GM19043 (cell line): Measurements from ENCODE around the gene BMP7.

Experiments
- ATAC-seq: cut with Tn5 transposase; IDR thresholded peaks from one replicate; pipeline ENCODE4 v1.9.1; 2021; ENCODE audit warnings: low read depth; ENCODE audit not compliant: unreplicated experiment

BMP7 gene

DNA sequence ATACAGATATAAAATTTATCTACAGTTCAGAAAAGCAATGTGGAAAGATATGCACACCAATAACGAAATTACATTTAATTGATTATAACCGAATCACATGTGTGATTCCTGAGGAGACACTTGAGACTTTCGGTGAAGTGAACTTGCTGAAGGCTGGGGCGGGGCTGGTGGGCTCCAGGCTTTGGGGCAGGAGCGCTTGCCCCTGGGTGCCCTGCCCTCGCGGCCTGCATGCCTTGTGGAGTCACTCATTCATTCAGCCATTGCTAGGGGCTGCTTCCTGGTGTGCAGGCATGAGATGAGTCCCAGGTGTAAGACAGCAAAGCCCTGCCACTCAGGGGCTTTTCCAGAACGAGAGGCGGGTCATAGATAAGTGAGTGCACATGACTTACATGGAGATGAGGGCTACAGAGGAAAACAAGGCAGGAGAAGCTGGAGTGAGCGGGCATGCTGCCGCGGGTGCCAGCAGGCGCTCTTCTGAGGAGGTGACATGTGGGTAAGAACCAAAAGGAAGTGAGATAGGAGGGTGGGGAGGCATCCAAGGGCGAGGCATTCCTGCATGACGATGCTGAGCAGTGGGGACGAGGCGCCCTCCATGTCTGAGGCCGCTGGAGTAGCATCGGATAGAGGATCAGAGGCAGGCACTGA lies 88.7 kb downstream of the BMP7 start:
- ATAC-seq, result no peak

DNA sequence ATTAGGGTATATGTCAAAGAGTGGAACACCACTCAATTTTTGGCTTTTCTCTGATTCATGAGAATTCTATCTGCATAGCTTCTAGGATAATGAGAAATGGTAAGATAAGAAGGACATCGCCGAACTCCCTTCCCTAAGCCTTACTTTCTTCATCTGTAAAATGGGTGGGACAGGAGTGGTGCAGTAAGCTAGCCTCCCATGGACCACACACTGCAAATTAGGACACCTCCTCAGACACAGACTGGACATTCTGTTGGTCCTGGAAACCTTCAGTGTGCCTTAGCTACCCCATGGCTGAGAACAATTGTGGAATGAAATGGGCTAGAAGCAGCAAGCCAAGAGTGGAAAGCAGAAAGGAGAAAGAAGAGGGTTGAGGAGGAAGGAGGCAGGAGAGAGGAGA lies 89.6 kb downstream of the BMP7 start:
- ATAC-seq, result no peak

DNA sequence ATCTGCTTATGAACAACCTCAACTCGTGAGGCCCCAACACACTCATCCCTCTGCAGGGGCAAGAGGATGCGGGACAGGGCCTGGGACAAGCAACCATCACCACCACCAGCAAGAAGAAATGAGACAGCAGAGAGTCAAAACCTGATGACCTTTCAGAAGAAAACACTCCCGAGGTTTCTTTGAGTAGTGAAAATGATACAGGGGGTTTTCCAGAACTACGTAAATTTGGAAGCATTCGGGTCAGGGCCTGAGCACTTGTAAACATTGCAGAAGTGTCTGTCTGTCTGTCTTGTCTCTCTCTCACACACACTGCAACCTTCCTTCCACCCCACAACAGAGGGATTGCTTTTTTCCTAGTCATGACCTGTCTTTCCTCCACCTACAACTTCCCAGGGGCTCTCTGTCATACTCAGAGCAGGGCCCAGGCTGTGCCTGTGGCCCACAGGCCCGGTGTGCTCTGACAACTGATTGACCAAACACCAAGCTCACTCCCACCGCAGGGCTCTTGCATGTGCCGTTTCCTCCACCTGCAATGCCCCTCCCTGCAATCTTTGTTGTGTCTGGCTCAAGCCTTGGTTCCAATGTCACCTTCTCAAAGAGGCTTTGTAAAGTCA lies 90.9 kb downstream of the BMP7 start:
- ATAC-seq, result no peak

DNA sequence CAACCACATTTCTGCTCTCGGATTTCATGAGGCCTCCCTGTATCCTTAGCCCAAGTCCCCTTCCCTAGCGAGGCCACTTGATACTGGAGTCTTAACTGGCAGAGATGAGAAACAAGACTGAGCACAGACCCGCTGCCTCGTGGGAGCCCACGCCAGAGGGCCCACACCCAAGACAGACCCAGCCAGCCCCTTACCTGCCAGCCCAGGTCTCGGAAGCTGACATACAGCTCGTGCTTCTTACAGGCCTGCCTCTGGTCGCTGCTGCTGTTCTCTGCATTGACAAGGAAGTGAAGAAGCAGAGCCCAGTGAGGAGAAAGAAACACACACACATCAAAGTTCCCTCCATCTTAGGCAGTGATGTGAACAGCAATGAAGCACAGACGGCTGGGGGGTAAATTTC lies 91.7 kb downstream of the BMP7 start:
- no peak for ATAC-seq

DNA sequence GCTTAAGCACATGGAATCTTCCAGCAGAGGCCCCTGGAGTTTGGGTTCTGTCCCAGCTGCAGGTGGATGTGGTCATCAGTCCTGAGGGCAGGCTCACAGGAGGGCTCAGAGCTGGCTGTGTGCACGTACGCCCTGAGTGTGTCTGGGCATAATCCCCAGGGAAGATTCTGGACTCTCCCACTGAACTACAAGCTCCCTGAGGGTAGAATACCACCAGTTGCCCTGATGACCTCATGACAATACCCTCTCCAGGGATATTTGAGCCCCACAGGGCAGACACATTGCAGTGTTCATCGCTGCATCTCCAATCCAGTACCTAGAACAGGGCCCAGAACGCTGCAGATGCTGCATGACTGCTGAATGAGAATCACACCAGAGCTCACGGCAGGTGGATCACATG lies 92.5 kb downstream of the BMP7 start:
- ATAC-seq, result no peak

DNA sequence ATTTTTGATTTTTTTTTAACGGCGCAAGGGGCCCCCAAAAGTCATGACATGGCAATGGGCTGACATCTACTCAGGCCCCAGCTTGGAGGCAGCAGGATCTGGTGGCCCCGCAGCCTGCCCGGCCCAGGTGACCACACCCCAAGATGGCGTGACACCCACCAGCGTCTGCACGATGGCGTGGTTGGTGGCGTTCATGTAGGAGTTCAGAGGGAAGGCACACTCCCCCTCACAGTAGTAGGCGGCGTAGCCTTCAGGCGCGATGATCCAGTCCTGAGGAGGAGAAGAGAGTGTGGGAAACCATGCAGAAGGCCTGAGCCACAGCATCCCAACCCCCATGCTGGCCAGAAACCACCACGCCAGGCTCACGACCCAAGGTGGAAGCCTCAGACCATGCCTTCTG lies 93.4 kb downstream of the BMP7 start:
- no peak for ATAC-seq

DNA sequence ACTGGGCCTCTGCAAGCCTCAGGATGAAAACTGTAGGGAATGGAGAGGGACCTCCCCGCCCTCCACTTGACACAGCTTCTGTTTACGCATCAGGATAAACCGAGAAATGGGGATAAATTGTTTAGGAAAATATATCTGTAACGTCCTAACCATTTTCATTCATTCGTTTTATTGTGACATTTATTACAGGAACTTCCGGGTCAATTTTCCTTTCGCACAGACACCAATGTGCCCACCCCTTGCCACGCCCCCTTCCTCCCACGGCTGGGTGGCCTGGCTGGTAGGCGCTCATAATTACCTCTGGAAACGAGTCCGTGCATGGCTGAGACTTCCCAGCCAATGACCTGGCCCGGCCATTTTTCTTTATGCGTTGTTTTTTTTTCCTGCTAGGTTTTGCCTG lies 96.1 kb downstream of the BMP7 start:
- no peak for ATAC-seq

DNA sequence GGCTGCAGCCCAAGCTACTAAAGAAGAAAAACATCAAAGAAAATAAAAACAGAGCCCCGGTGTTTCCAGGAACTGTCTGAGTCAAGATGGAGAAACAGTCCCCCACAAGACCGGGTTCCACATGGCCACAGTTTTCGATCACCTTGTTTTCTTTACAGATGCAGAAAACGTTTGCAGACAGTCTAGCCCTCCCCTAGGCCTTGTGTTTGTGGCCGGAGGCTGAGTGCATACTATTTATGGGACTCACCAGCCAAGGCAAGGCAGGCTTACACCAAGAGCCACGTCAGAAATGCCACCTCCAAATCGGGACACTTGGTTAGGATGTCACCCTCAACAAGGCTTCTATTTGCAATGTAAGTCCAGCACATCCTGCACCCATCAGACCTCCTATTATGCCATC lies 97.3 kb downstream of the BMP7 start:
- ATAC-seq, result no peak

DNA sequence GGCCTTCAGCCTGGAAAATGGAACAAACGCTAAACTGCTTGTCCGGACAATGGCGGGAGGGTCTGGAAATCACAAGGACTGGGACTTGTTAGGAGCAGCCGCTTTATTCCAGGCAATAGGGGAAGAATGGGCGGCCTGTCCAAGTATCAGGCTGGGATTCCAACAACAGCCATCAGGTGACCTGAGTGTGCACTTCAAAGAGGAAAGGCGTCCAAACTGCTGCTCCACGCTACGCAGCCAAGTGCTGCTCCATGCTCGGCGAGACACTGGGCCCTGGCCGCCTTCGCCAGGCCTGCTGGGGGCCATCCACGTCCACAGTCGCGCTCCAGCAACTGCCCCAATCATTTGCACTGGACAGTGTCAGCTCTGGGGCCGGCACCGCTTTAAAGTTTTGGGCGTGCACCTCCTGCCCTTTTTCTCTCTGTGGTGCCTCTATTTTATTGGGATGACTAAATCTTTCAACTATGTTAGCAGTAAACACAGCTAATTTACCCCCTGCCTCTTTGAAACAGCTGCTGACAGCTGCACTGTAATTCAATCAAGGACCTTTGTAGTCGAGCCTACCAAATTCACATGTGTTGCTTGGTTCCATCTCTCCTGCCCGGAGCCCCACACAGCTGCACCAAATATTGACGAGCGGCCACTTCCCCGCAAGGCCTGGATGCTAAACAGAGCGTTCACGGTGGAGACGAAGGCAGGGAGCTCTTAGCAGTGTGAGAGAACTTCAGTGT lies 98.3 kb downstream of the BMP7 start:
- no peak for ATAC-seq

DNA sequence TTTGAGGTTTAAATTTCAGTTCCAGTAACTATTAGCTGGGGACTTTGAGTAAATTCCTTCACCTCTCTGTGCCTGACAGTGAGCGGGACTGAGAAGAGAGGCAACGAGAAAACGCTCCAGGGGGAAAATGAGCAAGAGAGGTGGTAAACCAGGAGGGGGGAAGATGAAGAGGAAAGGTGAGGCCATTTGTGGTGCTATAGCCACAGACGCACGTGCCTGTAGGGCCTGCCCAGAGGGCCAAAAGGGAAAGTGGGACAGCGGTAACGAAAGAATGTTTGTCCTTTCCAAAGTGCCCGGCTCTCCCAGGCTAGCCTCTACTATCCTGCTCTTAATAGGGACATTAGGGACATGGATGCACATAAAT lies 99.2 kb downstream of the BMP7 start:
- no peak for ATAC-seq

DNA sequence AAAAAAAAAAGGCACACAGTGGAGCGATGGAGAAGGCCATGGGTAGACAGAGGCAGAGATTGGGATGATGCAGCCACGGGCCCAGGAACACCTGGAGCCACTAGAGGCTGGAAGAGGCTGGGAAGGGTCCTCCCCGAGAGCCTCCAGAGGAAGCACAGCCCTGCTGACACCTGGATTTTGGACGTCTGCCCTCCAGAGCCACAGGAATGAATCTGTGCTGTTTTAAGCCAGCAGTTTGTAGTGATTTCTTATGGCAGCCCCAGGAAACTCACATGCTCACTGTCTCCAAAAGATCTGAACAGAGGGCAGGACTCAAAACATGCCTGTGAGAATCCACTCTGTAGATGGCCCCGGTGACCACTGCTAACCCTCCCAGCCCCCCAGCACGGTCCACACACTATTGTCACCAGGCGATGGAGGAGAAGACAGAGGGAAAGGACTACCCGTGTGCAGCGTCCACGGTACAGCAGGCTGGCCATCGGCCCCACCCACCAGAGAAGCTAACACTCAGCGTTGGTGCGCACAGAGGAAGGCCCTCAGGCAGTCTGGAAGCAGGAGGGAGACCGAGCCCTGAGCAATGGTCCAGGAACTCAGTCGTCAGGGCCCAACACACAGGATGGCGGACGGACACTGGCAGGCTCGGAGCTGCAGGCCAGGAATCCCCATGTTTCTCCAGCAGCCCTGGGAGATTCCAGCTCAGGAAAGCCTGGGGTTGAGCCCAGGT lies 99.7 kb downstream of the BMP7 start:
- ATAC-seq, result no peak

DNA sequence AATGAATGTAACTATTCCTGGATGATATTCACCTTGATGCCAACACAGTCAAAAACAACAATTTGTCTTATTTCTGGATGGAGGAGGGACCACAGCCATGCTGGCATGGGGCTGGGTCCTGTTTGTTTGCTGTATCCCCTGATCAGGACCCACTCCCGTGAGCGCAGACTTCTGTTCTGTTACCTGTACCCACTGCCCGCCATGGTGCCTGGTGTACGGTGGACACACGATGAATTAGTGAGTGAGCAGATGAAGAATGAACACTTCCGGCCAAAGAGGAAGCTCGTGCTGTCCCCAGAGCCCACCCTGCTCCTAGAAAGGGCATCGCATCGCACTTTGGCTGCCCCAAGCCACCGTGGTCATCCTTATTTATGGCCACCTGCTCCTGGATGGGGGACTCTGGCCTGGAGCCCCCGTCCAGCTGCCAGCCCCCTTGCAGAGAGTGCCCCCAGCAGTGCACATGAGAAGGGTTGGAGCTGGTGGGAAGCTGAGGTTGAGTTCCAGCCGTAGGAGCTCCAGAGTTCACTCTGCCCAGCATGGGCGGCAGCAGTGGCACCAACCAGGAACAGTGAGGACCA lies 100.9 kb downstream of the BMP7 start:
- no peak for ATAC-seq

DNA sequence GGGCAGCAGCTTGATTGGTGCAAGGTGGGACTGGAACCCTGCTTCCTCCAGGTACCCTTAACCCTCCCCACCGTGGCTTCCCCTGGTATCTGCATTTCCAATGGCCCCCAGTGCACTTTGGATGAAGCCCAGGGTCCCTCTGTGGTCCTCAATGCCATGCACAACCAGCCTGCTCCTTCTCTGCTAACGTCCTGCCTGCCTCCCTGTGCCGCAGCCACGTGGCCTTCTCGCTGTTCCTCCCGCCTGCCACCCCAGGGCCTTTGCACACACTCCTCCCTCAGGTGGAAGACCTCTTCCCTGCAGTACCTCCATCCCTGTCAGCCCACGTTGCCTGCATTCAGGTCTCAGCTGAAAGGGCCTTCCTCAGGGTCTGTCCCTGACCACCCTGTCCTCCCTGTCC lies 101.6 kb downstream of the BMP7 start:
- no peak for ATAC-seq

DNA sequence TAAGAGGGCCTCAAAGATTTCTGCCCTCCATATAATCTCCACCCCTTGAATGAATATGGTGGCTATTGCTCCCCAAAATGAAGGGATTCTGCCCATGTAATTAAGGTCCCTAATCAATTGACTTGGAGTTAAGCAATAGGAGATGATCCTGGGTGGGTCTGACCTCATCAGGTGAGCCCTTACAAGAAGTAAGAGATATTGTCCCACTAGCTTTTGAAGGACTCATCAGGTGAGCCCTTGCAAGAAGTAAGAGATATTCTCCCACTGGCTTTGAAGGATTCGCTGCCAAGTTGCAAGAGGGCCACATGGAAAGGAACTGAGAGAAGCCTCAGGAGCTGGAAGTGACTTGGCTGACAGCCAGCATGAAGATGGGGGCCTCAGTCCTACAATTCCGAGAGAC lies 103.4 kb downstream of the BMP7 start:
- no peak for ATAC-seq

DNA sequence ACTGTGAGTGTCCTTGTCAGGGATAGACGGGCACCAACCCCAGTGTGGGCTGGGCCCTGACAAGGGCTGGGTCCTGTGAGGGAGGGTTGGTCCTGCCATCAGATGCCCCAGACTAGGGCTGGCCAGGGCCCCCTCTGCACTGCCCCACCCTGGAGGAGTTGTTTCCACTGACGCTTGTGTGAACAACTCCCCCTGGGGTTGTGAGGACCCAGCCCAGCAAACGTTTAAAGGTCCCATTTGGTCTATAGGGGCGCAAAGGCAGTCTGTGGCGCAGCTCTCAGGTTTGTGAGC lies 104.1 kb downstream of the BMP7 start:
- no peak for ATAC-seq

DNA sequence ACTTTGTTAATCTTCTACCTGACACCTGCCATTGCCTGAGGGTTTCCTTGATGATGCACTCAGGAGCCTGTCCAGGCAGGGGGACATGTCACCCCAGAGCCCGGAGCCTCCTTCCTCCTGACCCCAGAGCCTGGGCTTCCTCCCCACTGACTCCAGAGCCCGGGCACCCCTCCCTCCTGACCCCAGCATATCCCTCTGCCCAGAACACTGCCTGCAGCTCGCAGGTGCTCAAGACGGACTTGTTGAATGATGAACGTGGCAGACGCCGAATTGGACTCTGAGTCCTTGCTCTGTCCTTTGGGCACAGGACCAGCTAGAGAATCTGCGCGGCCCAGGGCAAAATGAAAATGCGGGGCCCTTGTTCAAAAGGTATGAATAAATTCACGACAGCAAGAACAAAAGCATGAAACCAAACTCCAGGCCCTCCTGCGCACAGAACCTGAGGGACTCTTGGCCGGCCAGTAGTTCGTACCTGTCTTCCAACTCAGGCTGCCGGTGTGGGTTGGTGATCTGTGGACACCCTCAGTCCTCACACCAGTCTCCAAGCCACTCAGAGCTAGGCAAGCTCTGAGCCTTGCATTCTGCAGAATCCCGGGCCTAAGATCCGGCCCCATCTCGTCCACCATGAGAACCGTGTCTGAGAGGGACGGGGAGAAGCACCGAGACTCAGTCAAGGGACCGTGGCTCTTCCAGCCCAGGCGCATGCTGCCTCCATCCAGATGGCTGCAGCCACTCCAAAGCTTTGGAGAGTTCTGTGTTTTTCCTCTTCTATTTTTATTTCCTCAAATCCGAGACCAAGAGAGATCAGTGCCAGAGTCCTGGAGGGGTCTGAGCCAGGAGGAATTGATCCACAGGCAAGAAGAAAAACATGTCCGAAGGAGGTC lies 104.7 kb downstream of the BMP7 start:
- ATAC-seq, result no peak

DNA sequence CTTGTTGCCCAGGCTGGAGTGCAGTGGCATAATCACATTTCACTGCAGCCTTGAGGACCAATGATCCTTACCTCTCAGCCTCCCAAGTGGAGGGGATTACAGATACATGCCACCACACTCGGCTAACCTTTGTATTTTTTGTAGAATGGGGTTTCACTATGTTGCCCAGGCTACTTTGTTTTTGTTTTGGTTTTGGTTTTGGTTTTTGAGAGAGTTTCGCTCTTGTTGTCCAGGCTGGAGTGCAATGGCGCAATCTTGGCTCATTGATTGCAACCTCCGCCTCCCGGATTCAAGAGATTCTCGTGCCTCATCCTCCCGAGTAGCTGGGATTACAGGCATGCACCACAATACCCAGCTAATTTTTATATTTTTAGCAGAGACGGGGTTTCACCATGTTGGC lies 105.5 kb downstream of the BMP7 start:
- no peak for ATAC-seq

DNA sequence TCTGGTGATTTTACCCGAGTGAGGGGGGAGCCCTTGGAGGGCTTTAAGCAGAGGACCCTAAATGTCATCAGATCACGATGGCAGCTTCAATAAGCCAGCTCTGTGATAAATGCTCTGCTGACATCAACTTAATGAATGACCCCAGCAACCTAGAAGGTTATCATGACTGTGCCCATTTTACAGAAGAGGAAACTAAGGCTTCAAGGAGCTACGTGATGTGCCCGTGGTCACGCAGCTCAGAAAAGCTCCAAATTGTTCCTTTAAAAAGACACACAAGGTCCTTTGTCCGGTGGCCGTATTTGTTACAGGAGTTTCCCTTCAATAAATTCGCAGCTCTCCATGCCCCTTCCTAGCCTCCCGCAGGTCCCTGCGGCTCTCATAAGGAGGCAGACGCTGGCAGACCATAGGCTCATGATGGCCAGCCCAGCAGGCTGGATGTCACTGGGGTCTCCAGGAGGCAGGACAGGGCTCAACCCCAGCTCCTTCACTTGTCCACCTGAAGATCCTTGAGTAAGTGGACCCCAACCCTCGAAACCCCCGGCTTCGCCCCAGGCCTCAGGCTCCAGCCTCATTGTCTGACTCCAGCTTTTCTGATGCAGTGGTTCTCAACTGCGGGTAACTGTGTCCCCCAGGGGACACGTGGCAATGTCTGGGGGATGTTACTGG lies 106.4 kb downstream of the BMP7 start:
- ATAC-seq, result no peak

DNA sequence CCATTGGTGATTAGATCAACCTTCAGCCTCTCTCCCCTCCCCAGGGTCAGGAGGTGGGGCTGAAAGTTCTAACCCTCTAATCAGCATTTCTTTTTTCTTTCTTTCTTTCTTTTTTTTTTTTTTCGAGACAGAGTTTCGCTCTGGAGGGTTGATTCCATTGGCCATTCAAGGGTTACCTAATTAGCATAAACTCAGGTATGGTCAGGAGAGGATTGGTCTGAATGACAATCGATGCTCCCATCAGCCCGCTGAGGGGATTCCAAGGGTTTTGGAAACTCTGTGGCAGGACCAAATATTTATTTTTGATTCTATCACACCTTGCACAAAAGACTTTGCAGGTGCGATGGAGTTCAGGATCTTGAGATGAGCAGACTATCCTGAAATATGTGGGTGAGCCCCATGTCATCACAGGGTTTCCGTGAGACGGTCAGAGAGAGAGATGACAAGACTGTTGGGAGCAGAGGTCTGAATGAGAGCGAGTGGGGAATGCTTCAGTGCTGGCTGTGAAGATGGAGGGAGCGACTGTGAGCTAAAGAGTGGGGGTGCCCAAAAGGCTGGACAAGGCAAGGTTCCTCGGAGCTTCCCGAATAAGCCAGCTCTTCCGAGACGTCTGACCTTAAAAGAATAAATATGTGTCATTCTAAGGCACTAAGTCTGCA lies 107.1 kb downstream of the BMP7 start:
- ATAC-seq, result no peak
